Central memory CD8-positive, alpha-beta T cell (primary cell): Measurements from ENCODE around the gene NPHP1.
A peak's percentile ranks its signal among the peaks of the same experiment; 100 is the strongest.
"Not testable (repeated sequence)": the region's sequence is repeated elsewhere in the genome, so short reads cannot be mapped to it uniquely, and the experiment has no call there.

Experiments used
- ATAC-seq: fragments of 150-1000 bp; cut with Tn5 transposase; replicated peaks from 2 replicates; pipeline ENCODE4 v1.10.0; 2022; ENCODE audit warnings: mild to moderate bottlenecking, moderate FRiP score, moderate number of reproducible peaks; ENCODE audit not compliant: poor library complexity, severe bottlenecking; ENCODE audit errors: extremely low read depth
- DNase-seq, 2 donors: peaks; one replicate each; pipeline ENCODE4 v3.0.0; 2021; ENCODE audit warnings: low spot score in 2 of 2
- H3K27ac Mint-ChIP-seq: one replicate; pipeline ENCODE4 v1.8.0; 2022; ENCODE audit warnings: low read depth, mild to moderate bottlenecking, moderate library complexity, mixed read lengths
- H3K27me3 Mint-ChIP-seq: one replicate; pipeline ENCODE4 v1.8.0; 2022; ENCODE audit warnings: mixed read lengths
- H3K36me3 Mint-ChIP-seq: one replicate; pipeline ENCODE4 v1.8.0; 2022; ENCODE audit warnings: mild to moderate bottlenecking, moderate library complexity, mixed read lengths; ENCODE audit not compliant: insufficient read depth
- H3K4me1 Mint-ChIP-seq: one replicate; pipeline ENCODE4 v1.8.0; 2022; ENCODE audit warnings: mixed read lengths
- H3K4me3 Mint-ChIP-seq: one replicate; pipeline ENCODE4 v1.8.0; 2022; ENCODE audit warnings: mild to moderate bottlenecking, moderate library complexity, mixed read lengths
- H3K9me3 Mint-ChIP-seq: one replicate; pipeline ENCODE4 v1.8.0; 2022; ENCODE audit warnings: mixed read lengths

Gene NPHP1

DNA sequence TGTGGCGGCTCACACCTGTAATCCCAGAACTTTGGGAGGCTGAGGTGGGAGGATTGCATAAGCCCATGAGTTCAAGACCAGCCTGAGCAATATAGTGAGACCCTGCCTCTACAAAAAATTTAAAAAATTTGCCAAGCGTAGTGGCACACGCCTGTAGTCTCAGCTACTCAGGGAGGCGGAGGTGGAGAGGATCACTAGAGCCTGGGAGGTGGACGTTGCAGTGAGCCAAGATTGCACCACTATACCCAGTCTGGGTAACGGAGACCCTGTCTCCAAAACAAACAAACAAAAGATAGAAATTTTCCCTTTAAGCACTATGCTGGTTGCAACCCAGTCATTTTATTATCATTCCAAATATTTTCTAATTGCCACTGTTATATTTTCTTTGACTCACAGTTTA is 32.3 kb downstream of the NPHP1 start:
- Mint-ChIP-seq H3K36me3 (no peaks in the 10 kb centered on the region), H3K4me1 (peaks cover 6% of the 10 kb centered on the region), H3K9me3 (no peaks in the 10 kb centered on the region), H3K4me3 (no peak overlapping the region), H3K27ac (no peak overlapping the region), H3K27me3 (peaks cover 25% of the 10 kb centered on the region)
- ATAC-seq: no peak
- no peak for DNase-seq

DNA sequence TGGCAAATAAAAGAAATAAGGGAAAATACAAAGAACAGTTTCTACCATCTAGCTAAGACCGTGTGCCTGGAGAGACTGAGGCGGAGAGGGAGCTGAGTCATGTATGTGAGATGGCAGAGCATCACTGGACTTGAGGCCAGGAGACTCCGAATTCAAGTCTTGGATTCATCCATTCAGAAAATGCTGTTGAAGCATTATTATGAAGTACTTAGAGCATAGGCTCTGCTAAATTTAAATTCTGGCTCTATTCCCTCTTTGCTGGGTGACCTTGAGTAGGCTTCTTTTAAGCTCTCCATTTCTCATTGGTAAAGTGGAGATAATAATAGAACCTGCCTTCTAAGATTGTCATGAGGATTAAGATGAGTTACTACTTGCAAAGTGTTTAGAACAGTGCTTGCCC is 34.7 kb downstream of the NPHP1 start:
- peaks cover 1% of the 10 kb centered on the region for H3K27me3 Mint-ChIP-seq
- no peaks in the 10 kb centered on the region for H3K36me3 Mint-ChIP-seq
- peak overlapping the region; percentile 46 for H3K4me3 Mint-ChIP-seq
- no peak for ATAC-seq
- H3K9me3 Mint-ChIP-seq: no peaks in the 10 kb centered on the region
- no peak overlapping the region for H3K27ac Mint-ChIP-seq
- H3K4me1 Mint-ChIP-seq: peaks cover 6% of the 10 kb centered on the region
- DNase-seq: no peak

DNA sequence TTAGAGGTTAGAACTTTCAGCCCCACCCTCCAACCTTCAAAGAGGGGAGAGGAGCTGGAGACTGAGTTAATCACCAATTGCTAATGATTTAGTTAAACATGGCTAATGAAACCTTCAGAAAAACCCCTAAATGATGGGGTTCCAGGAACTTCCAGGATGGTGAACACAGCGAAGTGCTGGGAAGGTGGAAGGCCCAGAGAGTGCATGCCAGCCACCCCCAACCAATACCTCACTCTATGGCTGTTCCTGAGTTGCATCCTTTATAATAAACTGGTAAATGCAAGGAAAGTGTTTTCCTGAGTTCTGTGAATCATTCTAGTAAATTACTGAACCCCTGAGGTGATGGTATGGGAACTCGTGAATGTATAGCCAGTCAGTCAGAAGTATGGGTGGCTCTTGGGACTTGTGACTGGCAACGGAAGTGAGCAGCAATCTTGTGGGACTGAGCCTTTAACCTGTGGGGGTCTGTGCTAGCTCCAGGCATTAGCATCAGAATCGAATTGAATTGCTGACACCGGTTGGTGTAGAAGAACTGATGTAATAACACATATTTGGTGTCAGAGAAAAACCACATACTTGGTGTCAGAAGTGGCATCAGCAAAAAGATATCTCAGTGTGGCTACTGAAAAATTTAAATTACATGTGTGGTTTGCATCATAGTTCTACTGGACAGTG is 37.4 kb downstream of the NPHP1 start:
- Mint-ChIP-seq H3K36me3 (no peaks in the 10 kb centered on the region), H3K27ac (no peak overlapping the region), H3K4me1 (peaks cover 6% of the 10 kb centered on the region), H3K9me3 (no peaks in the 10 kb centered on the region), H3K4me3 (no peak overlapping the region), H3K27me3 (peaks cover 9% of the 10 kb centered on the region)
- DNase-seq (no peak), ATAC-seq (no peak)

DNA sequence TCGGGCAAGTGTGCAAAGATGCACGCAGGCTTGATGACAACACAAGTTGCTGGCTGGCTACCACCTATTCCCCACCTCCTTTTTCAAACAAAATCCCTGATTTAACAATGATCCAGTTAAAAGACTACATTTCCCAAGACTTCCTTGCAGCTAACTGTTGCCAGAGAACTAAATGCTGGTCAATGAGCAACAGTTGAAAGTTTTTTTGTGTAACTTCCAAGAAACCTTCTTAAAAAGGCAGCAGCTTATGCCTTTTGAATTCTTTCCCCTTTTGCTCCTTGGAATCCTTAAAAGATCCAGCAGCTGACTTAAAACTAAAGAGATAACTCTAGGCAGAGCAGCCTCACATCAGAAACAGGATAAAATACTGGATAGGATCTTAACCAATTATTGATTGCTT is 38.5 kb downstream of the NPHP1 start:
- H3K4me3 Mint-ChIP-seq: no peak overlapping the region
- DNase-seq (no peak), ATAC-seq (no peak)
- H3K4me1 Mint-ChIP-seq: peaks cover 6% of the 10 kb centered on the region
- H3K27me3 Mint-ChIP-seq: peaks cover 15% of the 10 kb centered on the region
- H3K9me3 Mint-ChIP-seq: no peaks in the 10 kb centered on the region
- H3K36me3 Mint-ChIP-seq: no peaks in the 10 kb centered on the region
- no peak overlapping the region for H3K27ac Mint-ChIP-seq

DNA sequence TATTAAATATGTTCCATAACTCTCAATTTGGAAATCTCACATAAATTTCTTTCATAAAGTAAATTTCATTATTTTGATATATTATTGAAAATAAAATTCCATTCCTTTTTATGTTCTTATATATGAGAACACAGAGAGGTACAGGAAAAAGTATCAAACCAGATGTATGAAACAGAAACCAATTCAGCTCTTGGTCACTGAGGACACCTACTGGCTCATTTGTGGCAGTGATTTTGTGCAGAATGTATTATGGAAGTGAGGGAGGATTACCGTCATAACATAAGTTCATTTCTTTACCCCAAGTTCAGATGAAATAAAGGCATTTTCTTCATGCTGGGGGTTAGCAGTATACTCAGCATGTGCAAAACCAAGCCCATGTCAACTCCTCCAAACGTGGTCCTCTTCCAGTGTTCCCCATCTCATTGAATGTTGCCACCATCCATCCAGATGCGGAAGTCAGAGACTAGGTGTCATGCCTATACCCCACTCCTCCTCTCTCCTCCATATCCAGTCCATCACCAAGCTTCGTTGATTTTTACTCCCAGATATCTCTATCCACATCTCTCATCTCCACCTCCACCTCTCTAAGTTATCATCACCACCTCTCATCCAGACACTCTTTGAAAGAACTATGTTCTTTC is 47.5 kb downstream of the NPHP1 start:
- peaks cover 8% of the 10 kb centered on the region for H3K9me3 Mint-ChIP-seq
- H3K4me3 Mint-ChIP-seq: no peak overlapping the region
- DNase-seq: no peak
- H3K4me1 Mint-ChIP-seq: peaks cover 6% of the 10 kb centered on the region
- peaks cover 4% of the 10 kb centered on the region for H3K27me3 Mint-ChIP-seq
- no peak overlapping the region for H3K27ac Mint-ChIP-seq
- H3K36me3 Mint-ChIP-seq: no peaks in the 10 kb centered on the region
- no peak for ATAC-seq

DNA sequence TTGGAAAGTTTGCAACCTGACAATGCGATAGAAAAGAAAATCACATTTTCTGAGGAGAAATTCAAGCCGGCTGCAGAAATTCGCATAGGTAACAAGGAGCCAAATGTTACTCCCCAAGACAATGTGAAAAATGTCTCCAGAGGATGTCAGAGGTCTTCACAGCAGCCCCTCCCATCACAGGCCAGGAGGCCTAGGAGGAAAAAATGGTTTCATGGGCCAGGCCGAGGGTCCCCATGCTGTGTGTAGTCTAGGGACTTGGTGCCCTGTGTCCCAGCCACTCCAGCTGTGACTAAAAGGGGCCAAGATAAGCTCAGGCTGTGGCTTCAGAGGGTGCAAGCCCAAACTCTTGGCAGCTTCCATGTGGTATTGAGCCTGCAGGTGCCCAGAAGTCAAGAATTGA is 50.0 kb downstream of the NPHP1 start:
- H3K4me3 Mint-ChIP-seq, ATAC-seq, DNase-seq, H3K36me3 Mint-ChIP-seq, H3K4me1 Mint-ChIP-seq, H3K27me3 Mint-ChIP-seq, H3K27ac Mint-ChIP-seq, H3K9me3 Mint-ChIP-seq: not testable (repeated sequence)

DNA sequence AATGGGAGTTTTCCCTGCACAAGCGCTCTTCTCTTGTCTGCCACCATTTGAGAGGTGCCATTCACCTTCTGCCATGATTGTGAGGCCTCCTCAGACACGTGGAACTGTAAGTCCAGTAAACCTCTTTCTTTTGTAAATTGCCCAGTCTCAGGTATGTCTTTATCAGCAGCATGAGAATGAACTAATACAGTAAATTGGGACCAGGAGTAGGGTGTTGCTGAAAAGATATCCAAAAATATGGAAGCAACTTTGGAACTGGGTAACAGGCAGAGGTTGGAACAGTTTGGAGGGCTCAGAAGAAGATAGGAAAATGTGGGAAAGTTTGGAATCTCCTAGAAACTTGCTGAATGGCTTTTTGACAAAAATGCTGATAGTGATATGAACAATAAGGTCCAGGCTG is 50.6 kb downstream of the NPHP1 start:
- not testable (repeated sequence) for DNase-seq, H3K27ac Mint-ChIP-seq, H3K27me3 Mint-ChIP-seq, H3K4me1 Mint-ChIP-seq, H3K9me3 Mint-ChIP-seq, H3K36me3 Mint-ChIP-seq, ATAC-seq, H3K4me3 Mint-ChIP-seq

DNA sequence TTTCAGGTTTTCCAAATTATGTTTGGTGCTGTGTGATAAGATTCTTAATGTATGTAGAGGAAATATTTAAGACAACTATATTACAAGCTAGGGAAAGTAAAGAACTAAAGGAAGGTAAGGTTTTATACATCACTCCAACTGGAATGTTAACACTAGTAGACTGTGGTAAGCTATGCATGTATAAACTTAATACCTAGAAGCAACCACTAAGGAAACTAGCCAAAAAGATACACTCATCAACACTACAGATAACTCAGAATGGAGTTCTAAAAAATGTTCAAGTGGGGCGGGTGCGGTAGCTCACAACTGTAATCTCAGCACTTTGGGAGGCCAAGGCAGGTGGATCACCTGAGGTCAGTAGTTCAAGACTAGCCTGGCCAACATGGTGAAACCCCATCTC is 51.4 kb downstream of the NPHP1 start:
- H3K27ac Mint-ChIP-seq: no peak overlapping the region
- ATAC-seq: no peak
- no peaks in the 10 kb centered on the region for H3K36me3 Mint-ChIP-seq

DNA sequence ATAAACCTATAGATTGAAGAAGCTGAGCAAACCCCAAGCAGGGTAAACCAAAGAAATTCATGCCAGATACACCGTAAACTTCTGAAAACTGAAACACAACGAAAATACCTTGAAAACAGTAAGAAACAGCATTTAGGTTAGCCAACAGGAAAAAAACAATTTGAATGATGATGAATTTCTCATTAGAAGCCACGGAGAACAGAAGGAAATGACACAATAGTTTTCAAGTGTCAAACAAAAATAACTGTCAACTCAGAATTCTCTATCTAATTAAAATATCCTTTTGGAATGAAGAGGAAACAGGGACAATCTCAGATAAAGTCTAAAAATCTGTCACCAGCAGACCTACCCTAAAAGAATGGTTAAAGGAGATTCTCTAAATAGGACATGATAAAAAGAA is 51.9 kb downstream of the NPHP1 start:
- Mint-ChIP-seq H3K9me3 (peaks cover 12% of the 10 kb centered on the region), H3K4me3 (no peak overlapping the region), H3K27ac (no peak overlapping the region), H3K4me1 (peaks cover 6% of the 10 kb centered on the region), H3K36me3 (peaks cover 2% of the 10 kb centered on the region), H3K27me3 (peaks cover 20% of the 10 kb centered on the region)
- ATAC-seq (no peak), DNase-seq (no peak)

More for the DNA sequence above, 51.4 kb downstream of the NPHP1 start:
- Mint-ChIP-seq H3K9me3 (peaks cover 8% of the 10 kb centered on the region), H3K4me1 (peaks cover 6% of the 10 kb centered on the region), H3K4me3 (no peak overlapping the region), H3K27me3 (peaks cover 16% of the 10 kb centered on the region)
- no peak for DNase-seq

DNA sequence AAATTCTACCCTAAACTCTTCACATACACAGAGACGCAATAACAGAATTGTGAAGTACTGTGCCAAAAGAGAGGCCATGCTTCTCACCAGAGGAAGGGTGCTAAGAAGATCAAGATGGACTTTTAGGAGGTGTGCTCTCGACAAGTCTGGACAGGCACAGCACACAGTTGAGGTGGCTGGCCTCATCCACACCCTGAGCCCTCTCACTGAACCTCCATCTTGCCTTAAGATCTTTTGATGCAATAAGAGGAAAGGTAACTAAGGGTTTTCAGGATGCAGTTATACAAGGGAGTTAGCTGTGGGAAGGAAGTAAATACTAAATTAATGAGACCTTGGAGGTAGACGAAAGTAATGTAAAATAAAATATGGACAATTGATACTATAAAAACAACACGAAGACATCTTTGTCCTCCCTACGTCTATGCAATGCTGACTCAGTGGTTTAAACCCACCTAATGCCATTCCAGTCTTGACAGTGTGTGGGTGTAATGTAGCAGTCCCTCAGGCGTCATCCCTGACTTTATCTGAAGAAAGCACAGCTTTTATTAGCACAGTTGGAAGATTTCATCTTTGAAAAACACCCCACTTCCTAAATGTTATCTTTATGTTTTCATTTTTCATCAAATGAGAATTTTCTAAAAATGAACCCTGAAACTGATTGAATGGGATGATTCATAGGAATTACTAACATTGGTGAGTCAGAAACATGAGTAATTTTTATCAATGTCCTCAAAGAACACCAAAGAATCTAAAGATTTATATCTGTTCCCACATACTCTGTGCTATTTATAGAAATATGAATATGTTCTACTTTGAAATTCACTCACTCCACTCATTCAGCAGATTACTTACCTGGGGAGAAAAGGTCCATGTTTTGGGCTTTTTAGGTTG is 55.2 kb downstream of the NPHP1 start:
- H3K27ac Mint-ChIP-seq: no peak overlapping the region
- peaks cover 2% of the 10 kb centered on the region for H3K36me3 Mint-ChIP-seq
- no peak overlapping the region for H3K4me3 Mint-ChIP-seq
- DNase-seq: no peak
- peaks cover 48% of the 10 kb centered on the region for H3K27me3 Mint-ChIP-seq
- H3K4me1 Mint-ChIP-seq: no peaks in the 10 kb centered on the region
- peaks cover 13% of the 10 kb centered on the region for H3K9me3 Mint-ChIP-seq
- ATAC-seq: no peak

DNA sequence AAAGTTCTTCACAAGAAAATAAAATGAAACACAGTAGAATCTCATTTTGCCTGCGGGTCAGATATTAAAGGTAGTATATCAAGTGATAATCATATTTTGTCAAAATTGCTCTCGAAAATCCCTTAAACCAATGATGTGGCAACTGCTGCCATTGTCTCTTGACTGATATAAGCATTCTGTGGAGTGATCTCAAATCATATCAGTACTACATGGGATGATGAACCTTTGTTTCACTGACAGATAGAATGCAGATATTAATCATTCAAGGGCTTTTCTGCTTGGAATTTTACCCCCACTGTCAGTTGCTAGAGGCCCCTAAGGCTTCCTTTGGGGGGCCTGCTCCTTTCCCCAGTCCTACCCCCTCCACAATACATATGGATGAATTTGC is 57.9 kb downstream of the NPHP1 start:
- Mint-ChIP-seq H3K27me3 (peaks cover 53% of the 10 kb centered on the region), H3K27ac (no peak overlapping the region), H3K36me3 (peaks cover 2% of the 10 kb centered on the region), H3K4me3 (no peak overlapping the region), H3K9me3 (peaks cover 5% of the 10 kb centered on the region), H3K4me1 (no peaks in the 10 kb centered on the region)
- ATAC-seq (no peak), DNase-seq (no peak)

DNA sequence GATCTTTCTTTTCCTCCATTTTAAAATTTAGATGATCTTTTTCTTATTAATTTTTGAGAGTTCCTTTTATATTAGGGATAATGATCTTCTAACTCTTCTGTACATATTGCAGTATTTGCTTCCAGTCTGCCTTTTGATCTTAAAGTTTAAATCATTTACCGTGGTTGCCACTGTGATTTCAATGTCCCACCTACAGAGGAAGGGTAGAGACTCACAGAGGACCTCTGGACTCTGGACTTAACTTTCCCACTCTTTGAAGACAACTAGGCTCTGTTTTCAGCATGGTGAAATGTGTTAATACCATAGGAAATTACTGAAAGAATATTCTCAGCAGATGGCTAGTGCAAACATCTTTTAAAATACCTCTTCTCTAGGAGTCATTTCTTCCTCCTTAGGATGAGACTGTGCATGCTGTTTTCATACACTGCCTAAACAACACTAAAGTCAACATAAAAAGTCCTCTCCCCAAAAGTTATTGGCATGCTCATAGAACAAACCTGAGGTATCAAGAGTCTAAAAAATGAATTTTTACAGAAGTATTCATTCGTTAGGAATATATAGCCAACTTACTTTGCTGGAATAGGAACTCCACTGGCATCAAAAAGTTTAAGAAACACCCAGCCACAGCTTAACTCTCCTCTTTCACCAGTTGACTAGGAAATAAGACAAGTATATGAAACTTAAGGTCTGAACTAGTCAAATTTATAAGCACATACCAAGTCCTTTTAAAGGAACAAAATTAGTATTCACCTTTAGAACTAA is 58.4 kb downstream of the NPHP1 start:
- DNase-seq (no peak), ATAC-seq (no peak)
- Mint-ChIP-seq H3K9me3 (peaks cover 5% of the 10 kb centered on the region), H3K27ac (no peak overlapping the region), H3K4me3 (no peak overlapping the region), H3K36me3 (peaks cover 2% of the 10 kb centered on the region), H3K4me1 (no peaks in the 10 kb centered on the region), H3K27me3 (peaks cover 53% of the 10 kb centered on the region)
